ENCODE measurements around the gene KIF26A. TPM values are rescaled to one million over a fixed set of nuclear protein-coding genes. Genes with fewer than 3 reads are reported as not detected.

Gene KIF26A
- total and polyA plus RNA-seq, 2 of the 4 experiments (the other 2 are of a cell fraction) = not detected

- in situ Hi-C loops (cut with MboI; ENCODE audit: low sequenced_read_pairs) (no loop called here), intact Hi-C loops (cut with micrococcal nuclease) (no loop called here), dilution Hi-C loops (cut with HindIII; ENCODE audit: low sequenced_read_pairs, unreplicated experiment) (no loop called here)
- no peaks in the 10 kb centered on the region for H3K9me1 ChIP-seq (ENCODE audit: insufficient read depth, low read length)
- no peak overlapping the region for H2BK5ac ChIP-seq (ENCODE audit: low read depth, low read length, poor library complexity, severe bottlenecking)
- ATAC-seq (ENCODE audit: low read depth) (no peak), DNase-seq (no peak)
- H4K20me1 ChIP-seq (ENCODE audit: insufficient read depth, low read length) = no peaks in the 10 kb centered on the region
- H3K36me3 ChIP-seq (ENCODE audit: control insufficient read depth, insufficient read depth, low read length) = no peaks in the 10 kb centered on the region
- no peaks in the 10 kb centered on the region; the same call in 1 of the 2 replicates for H3K27me3 ChIP-seq (ENCODE audit: control insufficient read depth, insufficient read depth, low read length)
- H2BK120ac ChIP-seq (ENCODE audit: low read depth, low read length) = no peak overlapping the region
- H3K27ac ChIP-seq (ENCODE audit: insufficient read depth, low read length) = no peak overlapping the region
- H3K23ac ChIP-seq (ENCODE audit: low read depth, low read length) = no peak overlapping the region
- ChIA-PET CTCF (no interaction called here), POLR2A (ENCODE audit: unreplicated experiment) (no interaction called here)
- H2BK20ac ChIP-seq (ENCODE audit: low read depth, low read length) = no peak overlapping the region
- no peak overlapping the region for H3K4me2 ChIP-seq (ENCODE audit: low read depth, low read length)
- H2AFZ ChIP-seq (replicated peaks; ENCODE audit: low read length, poor library complexity) = no peak overlapping the region
- H4K5ac ChIP-seq (ENCODE audit: low read depth, low read length) = no peak overlapping the region
- no TSS peak for BruUV-seq (replicated peaks)
- H4K8ac ChIP-seq (ENCODE audit: low read depth in 2 of 2, low read length in 2 of 2) = no peak overlapping the region
- H3K9me3 ChIP-seq (ENCODE audit: control insufficient read depth, insufficient read depth, low read length) = no peaks in the 10 kb centered on the region
- TF ChIP-seq FOS (IDR thresholded peaks at IDR 0.05; ENCODE audit: low read depth, low read length) (no peak), CEBPB (IDR thresholded peaks at IDR 0.05; ENCODE audit: low read depth, low read length) (no peak), RFX5 (IDR thresholded peaks at IDR 0.05; ENCODE audit: low read depth, low read length) (no peak), BHLHE40 (IDR thresholded peaks at IDR 0.05; ENCODE audit: low read depth, low read length) (no peak), ELK1 (IDR thresholded peaks at IDR 0.05; ENCODE audit: borderline replicate concordance, low read depth, low read length) (no peak), RCOR1 (IDR thresholded peaks at IDR 0.05; ENCODE audit: insufficient replicate concordance, low read length) (no peak), CHD1 (IDR thresholded peaks at IDR 0.05; ENCODE audit: low read depth, low read length) (no peak), RAD21 (IDR thresholded peaks at IDR 0.05; ENCODE audit: low read length) (no peak), MAFK (IDR thresholded peaks at IDR 0.05; ENCODE audit: low read depth, low read length) (no peak), NFE2L2 (IDR thresholded peaks at IDR 0.05; ENCODE audit: low read depth, low read length) (no peak), SMC3 (IDR thresholded peaks at IDR 0.05; ENCODE audit: low read depth, low read length) (no peak), USF2 (IDR thresholded peaks at IDR 0.05; ENCODE audit: low read depth, low read length) (no peak)
- H3K56ac ChIP-seq (ENCODE audit: extremely low read depth, insufficient read depth, low read length) = no peak overlapping the region
- no peak overlapping the region for H3K14ac ChIP-seq (replicated peaks; ENCODE audit: low read depth, low read length)
- H2BK15ac ChIP-seq (ENCODE audit: low read depth, low read length) = no peak overlapping the region
- no peaks in the 10 kb centered on the region for H3K4me1 ChIP-seq (ENCODE audit: control insufficient read depth, insufficient read depth, low read length)
- no peak overlapping the region for H3K18ac ChIP-seq (ENCODE audit: low read depth, low read length)
- H3K4me3 ChIP-seq (ENCODE audit: insufficient read depth, low read depth, low read length) = no peak overlapping the region
- H2AK9ac ChIP-seq (replicated peaks; ENCODE audit: low read depth, low read length, poor library complexity) = no peak overlapping the region
- H3K79me1 ChIP-seq (ENCODE audit: low read depth in 1 of 2, low read length in 2 of 2) = no peaks in the 10 kb centered on the region
- H3K4ac ChIP-seq (ENCODE audit: low read depth, low read length) = no peak overlapping the region
- 75% methylated on average over 7 of the region's 18 CpGs; no CpG with 5 or more reads in 1 of the 2 experiments for WGBS, 2 experiments (ENCODE audit: extremely low coverage in 2 of 2, insufficient read length in 1 of 2)
- no peak overlapping the region for H2AK5ac ChIP-seq (ENCODE audit: low read depth, low read length)
- no peak overlapping the region for H4K91ac ChIP-seq (ENCODE audit: insufficient read depth, low read depth, low read length)
- no peak overlapping the region for H3K9ac ChIP-seq (ENCODE audit: low read depth, low read length)
Measured at GRCh38 chr14:104110491-104111209, 27.7 kb upstream of the KIF26A start.

All from IMR-90 (cell line).